HG02852 (cell line): ENCODE measurements around the gene FOXA3.

Experiments
- ATAC-seq: cut with Tn5 transposase; IDR thresholded peaks from one replicate; pipeline ENCODE4 v1.9.1; 2021; ENCODE audit warnings: mild to moderate bottlenecking, moderate library complexity; ENCODE audit not compliant: unreplicated experiment

FOXA3 gene

DNA sequence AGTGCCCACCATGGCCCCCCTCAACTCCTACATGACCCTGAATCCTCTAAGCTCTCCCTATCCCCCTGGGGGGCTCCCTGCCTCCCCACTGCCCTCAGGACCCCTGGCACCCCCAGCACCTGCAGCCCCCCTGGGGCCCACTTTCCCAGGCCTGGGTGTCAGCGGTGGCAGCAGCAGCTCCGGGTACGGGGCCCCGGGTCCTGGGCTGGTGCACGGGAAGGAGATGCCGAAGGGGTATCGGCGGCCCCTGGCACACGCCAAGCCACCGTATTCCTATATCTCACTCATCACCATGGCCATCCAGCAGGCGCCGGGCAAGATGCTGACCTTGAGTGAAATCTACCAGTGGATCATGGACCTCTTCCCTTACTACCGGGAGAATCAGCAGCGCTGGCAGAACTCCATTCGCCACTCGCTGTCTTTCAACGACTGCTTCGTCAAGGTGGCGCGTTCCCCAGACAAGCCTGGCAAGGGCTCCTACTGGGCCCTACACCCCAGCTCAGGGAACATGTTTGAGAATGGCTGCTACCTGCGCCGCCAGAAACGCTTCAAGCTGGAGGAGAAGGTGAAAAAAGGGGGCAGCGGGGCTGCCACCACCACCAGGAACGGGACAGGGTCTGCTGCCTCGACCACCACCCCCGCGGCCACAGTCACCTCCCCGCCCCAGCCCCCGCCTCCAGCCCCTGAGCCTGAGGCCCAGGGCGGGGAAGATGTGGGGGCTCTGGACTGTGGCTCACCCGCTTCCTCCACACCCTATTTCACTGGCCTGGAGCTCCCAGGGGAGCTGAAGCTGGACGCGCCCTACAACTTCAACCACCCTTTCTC, 8.2 kb downstream of the FOXA3 start:
- ATAC-seq = no peak

DNA sequence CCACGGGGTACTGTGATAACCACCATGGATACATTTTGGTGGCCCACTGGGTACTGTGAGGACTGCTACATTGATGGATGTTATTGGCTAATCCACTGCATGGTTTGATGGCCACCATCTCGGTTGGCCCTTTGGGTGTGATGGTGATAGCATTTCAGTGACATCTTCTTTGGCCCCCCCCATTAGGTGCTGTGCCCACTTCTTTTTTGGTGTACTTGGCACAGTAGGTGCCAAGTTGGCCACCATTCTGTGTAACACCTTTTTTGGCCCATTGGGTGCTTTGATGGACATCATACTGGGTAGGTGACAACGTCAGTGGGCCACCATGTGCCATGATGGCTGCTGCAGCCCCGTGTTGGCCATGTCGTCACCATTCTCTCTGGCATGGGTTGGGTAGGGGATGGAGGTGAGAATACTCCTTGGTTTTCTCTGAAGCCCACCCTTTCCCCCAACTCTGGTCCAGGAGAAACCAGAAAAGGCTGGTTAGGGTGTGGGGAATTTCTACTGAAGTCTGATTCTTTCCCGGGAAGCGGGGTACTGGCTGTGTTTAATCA, 9.2 kb downstream of the FOXA3 start:
- ATAC-seq = no peak

DNA sequence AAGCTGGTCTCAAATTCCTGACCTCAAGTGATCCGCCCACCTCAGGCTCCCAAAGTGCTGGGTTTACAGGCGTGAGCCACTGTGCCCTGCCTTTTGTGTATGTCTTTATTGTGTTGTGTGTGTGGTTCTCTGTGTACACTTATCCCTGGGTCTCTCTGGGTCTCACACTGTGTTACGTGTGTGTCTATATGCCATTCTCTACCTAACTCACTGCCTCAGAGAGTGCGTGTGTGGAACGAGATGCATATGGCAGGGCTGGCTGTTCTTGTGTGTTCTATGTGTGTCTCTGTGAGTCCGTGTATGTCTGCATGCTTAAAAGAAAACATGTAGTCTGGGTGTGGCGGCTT, 10.5 kb downstream of the FOXA3 start:
- ATAC-seq = no peak

DNA sequence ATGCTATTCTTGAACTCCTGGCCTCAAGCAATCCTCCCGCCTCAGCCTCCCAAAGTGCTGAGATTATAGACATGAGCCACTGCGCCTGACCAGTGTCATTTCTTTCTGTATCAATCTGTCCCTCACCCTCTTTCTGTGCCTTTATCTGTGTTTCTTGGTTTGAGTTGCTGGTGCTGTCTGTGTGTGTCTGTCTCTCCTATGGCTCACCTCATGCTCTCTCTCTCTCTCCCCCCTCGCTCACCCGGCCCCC, 12.0 kb downstream of the FOXA3 start:
- no peak for ATAC-seq

DNA sequence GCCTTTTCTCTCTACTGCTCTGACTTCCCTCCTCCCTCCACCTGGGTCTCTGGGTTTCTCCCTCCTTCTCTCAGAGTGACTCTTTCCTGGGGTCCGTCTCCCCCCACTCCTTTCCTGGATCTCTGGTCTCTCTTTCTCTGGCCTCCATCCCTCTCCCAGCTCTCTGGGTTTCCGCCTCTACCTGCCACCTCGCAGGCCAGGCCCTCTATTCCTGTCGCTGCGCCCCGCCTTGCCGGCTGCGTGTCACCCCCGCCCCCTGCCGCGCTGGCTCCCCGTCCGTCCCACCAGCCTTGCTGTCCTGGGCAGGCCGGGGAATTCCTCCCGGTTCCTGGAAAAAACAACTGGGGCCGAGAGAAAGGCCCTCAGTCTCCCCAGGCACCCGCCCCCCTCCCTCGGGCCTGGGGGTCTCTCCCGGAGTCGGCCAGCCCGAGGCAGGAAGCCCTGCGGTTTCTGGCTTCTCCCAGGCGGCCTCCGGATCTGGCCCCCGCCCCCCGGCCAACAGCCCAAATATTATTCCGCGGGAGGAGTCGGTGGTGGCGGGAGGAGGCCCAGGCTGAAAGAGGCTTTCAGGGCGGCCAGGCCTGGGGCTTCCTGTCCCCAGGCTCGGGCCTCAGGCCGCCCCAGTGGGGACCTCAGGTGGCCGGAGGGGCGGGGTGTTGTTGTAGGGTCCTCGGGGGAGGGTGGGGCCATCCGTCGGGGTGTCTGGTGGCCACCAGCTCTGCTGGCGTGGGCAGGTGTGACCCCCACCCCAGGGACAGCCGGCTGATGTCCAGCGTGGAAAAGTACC, 12.5 kb downstream of the FOXA3 start:
- no peak for ATAC-seq

DNA sequence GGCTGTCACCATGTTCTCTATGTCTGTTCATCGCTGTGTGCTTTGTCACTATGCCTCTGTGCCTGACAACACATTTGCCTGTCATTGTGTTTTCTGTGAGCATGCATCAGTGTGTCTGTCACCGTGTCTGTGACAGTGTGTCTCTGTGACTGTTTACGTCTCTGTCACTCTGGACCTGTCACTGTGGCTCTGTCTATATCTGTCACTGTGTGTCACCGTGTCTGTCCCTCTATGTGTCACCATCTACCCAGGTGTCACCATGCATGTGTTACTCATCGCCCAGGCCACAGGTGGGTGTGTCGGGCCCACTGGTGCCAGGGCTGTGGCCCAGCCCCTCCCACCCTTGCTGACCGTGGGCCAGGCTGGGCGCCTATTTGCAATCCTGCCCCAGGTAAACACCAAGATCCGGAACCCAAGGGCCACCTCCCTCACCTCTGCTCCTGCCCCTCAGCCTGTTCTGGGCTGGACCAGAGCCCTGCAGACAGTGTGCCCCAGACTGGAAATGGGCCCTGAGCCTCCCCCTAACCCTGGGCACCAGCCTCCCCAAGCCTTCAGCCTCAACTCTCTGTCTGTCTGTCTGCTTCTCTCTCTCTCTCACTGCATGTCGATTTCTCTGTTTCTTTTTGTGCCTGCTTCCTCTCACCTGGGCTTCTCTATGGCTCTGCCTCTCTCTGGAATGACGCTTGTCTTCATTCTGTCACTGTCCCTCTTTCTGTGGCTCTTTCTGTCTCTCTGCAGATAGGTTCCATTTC, 14.1 kb downstream of the FOXA3 start:
- no peak for ATAC-seq

DNA sequence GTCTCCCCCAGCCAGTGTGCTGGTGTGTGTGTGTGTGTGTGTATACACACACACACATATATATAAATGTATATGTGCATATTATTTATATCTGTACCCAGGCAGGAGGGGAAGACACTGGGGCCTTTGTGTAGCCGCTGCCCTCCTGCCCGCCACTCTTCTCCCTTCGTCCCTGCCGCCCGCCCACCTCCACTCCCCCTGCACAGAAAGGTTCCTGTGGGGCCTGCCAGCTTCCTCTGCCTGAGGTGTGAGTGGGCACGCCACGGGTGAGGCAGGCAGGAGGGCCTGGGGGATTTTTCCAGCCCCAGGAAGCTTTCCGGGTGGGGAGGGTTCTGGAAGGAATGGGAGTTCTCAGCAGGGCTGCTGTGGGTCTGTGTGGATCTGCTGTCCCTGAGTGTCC, 14.9 kb downstream of the FOXA3 start:
- ATAC-seq = no peak

DNA sequence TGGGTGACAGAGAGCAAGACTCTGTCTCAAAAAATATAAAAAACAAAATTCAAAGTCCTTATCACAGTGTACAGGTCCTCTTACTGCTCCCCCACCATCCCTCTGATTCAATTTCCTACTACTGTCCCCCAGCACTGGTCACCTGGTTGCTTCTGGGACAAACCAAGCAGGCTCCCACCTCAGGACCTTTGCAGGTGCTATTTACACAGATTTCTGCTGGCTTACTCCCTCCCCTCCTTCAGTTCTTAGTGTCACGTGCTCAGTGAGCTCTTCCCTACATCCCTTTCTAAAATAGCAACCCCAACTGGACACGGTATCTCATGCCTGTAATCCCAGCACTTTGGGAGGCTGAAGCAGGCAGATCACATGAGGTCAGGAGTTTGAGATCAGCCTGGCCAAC, 15.8 kb downstream of the FOXA3 start:
- ATAC-seq = no peak

DNA sequence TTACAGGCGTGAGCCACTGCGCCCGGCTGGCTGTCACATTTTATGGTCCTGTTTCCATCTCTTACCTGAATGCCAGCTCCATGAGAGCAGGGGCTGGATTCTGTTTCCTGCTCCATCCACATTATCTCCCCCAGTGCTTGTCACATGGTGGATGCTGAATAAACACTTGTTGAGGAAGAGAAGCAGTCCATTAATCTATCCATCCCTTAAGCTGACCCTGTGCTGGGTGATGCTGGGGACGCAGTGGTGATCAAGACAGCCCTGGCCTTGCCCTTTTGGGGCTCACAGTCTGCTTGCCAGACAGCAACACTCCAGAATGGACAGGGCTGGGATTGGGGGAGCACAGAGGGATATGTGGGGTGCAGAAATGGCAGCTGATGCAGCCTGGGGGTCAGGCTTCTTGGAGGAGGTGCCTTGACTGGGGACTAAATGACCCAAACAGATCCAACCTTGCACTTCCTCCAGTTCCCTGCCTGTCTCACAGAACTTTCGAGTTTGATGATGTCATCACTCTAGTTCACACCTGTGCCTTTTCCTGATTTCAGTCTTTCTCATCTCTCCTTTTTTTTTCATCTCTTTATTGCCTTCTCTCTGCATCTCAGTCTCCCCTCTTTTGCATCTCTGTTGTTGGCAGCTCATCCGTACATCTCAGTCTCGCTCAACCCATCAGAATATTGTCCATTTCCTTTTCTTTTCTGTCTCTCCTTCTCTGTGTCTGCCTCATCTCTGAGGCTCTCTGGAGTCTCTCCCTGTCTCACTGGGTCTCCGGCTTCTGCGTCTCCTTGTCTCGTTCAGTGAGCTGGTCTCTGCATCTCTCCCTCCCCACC, 17.2 kb downstream of the FOXA3 start:
- no peak for ATAC-seq

DNA sequence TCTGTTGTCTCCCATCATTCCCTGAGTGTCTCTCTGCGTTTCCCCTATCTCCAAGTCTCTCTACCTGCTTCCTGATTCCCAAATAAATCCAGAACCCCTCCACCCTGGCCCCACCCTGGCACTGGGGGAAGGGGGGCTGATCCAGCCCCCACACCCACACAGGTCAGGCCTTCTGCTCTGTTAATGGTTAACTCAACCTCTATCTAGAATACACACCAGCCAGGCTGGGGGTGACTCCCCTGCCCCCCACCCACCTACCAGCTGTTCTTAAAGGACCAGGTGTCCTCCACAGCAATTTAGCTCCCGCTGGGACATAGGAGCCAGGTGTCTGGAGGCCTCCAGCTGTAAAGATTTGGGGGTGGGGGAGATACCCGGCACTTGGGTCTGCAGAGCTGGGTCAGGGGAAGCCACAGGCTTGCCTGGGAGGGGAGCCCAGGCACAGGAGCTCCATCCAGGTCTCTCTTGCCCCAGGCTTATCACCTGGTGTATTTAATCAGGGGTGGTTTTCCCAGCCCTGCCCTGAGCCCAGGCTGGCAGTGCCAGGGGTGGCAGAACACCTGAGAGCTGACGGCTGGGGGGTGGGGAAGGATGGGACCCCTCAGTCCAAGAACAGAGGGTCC, 17.9 kb downstream of the FOXA3 start:
- ATAC-seq = no peak

DNA sequence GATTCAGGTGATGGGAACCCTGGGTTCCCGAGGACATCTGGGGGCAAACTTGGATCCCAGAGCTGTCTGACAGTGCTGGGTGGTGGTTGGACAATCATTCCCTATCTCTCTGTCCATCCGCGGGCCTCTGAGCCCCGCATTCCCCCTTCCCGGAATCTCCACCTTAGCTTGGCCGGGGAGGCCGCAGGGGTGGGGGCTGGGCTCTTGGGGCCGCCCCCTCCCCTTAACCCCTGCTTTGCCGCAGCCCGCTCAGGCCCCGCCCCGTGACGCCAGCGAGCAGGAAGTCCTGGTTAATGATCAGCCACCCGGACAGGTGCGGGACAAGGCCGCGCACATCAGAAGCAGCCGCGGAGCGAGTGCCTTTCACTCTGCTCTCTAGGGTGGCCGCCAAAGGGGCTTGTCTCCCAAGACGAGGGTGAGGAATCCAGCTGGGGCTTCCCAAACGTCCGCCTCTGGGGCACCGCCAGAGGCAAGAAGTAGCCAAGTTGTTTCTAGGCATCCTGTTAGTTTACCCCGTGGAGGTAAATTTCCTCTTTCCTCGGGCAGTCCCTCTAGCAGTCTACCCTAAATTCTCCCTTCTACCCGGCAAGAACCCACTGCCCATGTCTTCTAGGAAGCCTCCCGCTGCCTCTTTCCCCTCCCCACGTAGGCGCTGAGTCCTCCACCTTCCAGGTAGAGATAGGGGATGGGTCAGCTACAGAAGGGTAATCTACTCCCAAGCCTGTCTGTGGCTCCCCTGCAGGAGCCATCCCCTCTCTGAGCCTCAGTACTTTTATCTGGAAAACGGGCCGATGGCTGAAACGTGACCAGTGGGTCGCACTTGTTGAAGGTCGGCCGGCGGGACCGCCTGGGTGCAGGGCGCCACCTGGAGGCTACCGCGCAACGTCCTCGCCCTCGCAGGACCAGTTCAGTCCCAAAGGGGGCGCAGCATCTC, 18.8 kb downstream of the FOXA3 start:
- ATAC-seq = no peak

DNA sequence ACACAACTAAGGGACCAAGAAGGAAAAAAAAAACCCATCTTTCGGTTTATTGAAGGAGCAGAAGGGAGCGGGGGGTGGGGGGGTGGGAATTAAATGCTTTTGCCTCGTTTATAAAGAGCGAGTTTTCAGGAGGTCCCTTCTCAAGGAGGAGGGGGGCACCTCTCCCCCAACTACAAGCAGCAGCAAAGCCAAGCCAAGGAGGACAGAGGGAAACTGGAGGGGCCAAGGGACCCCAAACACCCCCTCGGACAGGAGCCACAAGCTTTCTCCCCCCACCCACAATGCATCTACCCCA, 19.4 kb downstream of the FOXA3 start:
- no peak for ATAC-seq

DNA sequence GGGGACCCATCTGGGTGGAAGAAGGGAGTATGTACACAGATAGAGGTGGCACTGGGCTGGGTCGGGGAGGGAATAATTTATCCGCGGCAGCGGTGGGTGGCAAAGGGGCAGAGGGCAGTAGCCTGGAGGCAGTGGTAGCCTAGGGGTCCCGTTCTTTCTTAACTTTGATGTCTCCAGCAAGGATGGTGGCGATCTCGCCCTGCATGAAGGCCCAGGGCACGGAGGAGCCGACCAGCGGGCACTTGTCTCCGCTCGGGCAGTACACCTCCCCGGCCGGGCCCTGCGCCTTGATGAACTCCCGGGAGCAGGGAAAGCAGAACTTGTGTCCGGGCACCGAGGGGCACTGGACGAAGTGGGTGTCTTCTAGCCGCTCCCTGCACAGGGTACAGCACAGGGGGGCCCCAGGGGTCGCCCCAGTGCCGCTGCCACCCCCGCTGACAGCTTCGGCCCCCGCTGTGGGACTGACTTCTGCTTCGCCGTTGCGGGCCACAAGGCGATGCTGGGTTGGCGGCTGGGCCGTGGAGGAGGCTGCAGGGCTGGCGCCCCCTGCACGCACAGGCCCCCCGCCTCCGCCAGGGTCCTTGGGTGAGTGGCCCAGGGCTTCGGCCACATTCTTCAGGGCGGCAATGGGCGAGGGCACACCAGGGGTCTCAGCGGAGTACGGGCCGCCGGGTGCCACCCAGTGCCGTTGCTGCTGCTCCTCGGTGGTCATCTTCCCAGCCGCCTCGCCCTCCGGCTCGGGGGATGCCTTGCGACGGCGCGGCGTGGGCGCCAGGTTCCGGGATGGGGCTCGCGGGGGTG, 20.0 kb downstream of the FOXA3 start:
- no peak for ATAC-seq

DNA sequence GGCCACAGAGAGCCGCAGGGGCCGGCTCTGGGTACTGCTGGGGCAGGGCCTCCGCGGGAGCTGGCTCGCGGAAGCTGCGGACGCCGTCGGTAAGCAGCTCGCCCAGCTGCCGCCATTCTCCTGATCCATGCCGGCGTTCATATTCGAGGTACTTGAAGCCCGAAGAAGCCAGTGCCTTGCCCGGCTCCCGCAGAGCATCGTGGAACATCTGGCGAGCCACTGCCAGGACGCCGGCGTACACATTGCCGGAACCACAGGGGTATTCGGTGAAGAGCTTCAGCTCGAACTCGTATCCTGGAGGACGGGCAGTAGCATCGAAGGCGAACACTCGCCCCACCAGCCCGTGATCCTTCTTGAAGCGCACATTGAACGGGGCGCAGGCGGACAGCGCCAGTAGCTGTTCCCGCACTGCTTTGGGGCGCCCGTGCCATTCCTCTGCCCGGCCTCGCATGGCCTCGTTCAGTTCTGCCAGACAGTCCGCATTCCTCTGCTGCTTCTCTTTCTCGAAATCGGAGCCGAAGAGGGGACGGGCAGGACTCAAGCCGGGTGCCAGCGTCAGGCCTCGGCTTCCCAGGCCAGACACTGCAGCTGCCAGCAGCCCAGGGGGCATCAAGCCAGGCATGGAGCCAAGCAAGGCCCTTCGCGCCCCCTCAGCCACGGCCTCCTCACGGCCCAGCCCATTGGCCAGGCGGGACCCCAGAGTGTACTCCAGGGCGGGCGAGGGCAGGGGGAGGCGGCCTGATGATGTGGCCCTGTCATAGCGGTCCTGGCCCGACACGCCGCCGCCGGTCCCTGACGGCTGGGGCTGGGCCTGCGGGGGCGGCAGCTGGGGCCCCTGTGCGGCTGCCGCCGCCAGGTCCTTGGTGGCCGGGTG, 20.8 kb downstream of the FOXA3 start:
- no peak for ATAC-seq

DNA sequence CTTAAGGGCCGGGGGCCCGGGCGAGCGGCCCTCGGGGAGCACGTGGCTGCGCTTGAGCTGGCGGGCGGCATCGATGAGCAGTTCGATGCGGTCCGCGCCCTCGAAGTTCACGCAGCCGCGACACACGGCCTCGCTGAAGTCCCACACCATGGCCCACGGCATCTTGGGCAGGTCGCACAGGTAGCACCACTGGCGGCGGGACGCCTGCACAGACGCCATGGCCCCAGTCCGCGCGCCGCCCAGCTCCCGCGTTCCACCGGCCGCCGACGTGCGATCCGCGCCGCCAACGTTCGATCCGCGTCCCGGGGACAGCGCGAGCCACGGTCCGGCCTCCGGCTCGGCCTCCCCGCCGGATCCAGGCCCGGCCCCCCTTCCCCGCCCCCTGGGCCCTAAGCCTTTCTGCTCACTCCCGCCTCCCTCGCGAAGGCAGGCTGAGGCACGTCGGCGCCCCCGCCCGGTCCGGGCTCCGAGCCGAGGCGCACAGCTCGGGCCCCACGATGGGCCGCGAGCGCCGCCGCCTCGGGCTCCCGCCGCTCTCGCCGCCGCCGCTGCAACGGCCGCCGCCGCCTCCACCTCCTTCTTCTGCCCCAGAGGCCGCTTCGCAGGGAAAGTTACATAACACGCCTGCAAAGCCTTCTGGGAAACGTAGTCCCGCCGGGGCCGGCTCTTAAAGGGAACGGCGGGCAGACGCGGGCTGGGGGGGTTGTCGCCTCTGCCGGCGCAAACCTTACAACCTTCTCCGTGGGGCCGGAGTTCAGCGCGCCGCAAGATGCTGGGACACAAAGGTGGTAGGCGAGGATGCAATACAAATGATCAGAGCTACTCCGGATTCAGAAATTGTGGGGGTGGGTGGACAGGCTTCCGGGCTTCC, 21.7 kb downstream of the FOXA3 start, which contains the start of gene IRF2BP1:
IRF2BP1 (minus strand) TSS at position 586 of the 871 bp plus-strand sequence; CDS start at position 219, 367 bp downstream.
- ATAC-seq = peak; percentile 54

DNA sequence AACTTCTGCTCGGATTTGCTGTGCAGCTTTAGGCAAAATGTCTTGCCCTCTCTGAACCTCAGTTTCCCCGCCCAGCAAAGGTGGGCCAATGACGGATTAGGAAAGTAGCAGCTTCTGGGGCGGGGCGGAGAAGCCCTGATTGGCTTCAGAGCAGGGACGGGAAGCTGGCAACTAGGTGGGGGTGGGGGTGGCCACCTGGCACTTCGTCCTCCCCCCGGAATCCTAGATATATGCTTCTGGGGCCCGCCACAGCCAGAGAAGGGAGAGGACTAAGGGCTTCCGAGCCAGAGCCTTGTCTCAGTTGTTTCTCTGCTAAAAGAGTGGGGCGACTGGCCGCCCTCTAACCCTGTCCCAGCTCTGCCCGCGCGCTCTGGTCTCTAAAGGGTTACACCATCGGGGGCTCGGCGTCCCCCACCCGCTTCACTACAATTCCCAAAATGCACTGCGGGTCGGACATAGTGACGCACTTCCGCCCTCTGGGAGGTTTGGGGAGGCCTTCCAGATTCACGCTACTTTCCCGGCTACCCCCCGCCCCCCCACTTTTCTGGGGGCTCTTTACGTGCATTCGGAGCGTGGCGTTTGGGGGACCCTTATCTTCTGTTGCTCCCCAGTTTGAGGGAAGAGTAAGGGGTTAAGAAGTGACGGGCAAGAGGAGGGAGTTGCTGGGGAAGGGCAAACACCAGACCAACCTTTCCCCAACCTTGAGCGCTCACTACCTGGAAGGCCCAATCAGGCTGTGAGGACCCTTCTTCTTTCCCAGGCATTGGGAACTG, 22.5 kb downstream of the FOXA3 start:
- ATAC-seq = peak; percentile 47
